PC-3 (cell line): ENCODE results near the gene RRBP1.

ENCODE experiments used
- EZH2 ChIP-seq: fragments of 300-600 bp; sonication (generic); IDR thresholded peaks from one replicate; pipeline ENCODE4 v1.6.1; 2017; ENCODE audit warnings: antibody characterized with exemption, mild to moderate bottlenecking, low read length; ENCODE audit not compliant: unreplicated experiment
- EZH2phosphoT487 ChIP-seq: fragments of 300-600 bp; sonication (generic); IDR thresholded peaks from 2 replicates; pipeline ENCODE4 v1.6.1; 2018; ENCODE audit warnings: mild to moderate bottlenecking, antibody characterized with exemption, low read length, borderline replicate concordance
- TF ChIP-seq, protein P1 (sequence below): fragments of 300-600 bp; sonication (generic); conservative IDR thresholded peaks from 2 replicates; pipeline ENCODE4 v1.5.1; 2017; ENCODE audit warnings: antibody characterized with exemption, low read depth, mild to moderate bottlenecking, low read length

DNA sequence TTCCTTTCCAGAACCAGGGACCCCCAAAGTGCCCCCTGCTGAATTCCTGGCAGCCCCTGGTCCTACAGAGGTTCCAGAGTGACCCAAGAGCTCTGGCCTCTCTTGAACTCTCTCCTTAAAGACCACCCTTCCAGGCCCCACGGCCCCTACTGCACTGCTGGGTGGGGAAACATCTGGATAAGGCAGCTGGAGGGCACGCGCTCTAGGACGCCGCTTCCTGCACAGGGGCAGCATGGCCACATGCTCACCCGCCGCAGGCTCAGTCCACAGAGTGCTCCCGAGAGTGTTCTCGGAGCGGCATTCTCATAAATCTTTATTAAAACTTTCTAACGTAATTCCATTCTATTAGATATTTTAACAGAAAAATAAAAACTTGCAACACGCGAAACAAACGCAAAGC lies 37.0 kb downstream of the RRBP1 start:
- TF ChIP-seq, protein P1, sequence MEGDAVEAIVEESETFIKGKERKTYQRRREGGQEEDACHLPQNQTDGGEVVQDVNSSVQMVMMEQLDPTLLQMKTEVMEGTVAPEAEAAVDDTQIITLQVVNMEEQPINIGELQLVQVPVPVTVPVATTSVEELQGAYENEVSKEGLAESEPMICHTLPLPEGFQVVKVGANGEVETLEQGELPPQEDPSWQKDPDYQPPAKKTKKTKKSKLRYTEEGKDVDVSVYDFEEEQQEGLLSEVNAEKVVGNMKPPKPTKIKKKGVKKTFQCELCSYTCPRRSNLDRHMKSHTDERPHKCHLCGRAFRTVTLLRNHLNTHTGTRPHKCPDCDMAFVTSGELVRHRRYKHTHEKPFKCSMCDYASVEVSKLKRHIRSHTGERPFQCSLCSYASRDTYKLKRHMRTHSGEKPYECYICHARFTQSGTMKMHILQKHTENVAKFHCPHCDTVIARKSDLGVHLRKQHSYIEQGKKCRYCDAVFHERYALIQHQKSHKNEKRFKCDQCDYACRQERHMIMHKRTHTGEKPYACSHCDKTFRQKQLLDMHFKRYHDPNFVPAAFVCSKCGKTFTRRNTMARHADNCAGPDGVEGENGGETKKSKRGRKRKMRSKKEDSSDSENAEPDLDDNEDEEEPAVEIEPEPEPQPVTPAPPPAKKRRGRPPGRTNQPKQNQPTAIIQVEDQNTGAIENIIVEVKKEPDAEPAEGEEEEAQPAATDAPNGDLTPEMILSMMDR: no peak
- TF ChIP-seq EZH2phosphoT487 (no peak), EZH2 (no peak)
